HFFc6 (cell line): Measurements from ENCODE around the gene AKAP6. TPM values are rescaled to one million over a fixed set of nuclear protein-coding genes. Genes with fewer than 3 reads are reported as not detected.

Experiments used
- DNase-seq: peaks from one replicate; pipeline ENCODE4 v3.0.0-alpha.2; 2018
- H3K27ac Mint-ChIP-seq: 2 replicates; pipeline ENCODE4 v1.8.0; 2020; ENCODE audit warnings: mild to moderate bottlenecking, mixed read lengths
- H3K27me3 Mint-ChIP-seq: 2 replicates; pipeline ENCODE4 v1.8.0; 2021; ENCODE audit warnings: mild to moderate bottlenecking, moderate library complexity, mixed read lengths; ENCODE audit not compliant: insufficient read depth
- H3K36me3 Mint-ChIP-seq: 2 replicates; pipeline ENCODE4 v1.8.0; 2021; ENCODE audit warnings: low read depth, mixed read lengths
- H3K4me1 Mint-ChIP-seq: 2 replicates; pipeline ENCODE4 v1.8.0; 2020; ENCODE audit warnings: low read depth, mixed read lengths
- H3K4me3 Mint-ChIP-seq: 2 replicates; pipeline ENCODE4 v1.8.0; 2020; ENCODE audit warnings: mild to moderate bottlenecking, moderate library complexity, mixed read lengths
- H3K9me3 Mint-ChIP-seq: 2 replicates; pipeline ENCODE4 v1.8.0; 2020; ENCODE audit warnings: mild to moderate bottlenecking, mixed read lengths
- total RNA-seq, 6 experiments: library from RNA; stranded (reverse); fragmentation: NEBNext Ultra II Directional; extraction: Animal tissue kit (Norgen Biotek cat#: 25700); gene quantifications; 2 replicates in 1 of 6; 3 replicates in 5 of 6; pipeline ENCODE4 v1.2.3, GENCODE V29; 2021
- TF ChIP-seq, protein P1 (sequence below): fragments of 200-600 bp; sonication (generic); IDR thresholded peaks from 2 replicates; pipeline ENCODE4 v1.5.0; 2021; ENCODE audit warnings: antibody characterized with exemption, mild to moderate bottlenecking

Gene AKAP6
- total RNA-seq, 6 experiments from 2014 or later: 6.1 to 9.8 (median 6.5) TPM

DNA sequence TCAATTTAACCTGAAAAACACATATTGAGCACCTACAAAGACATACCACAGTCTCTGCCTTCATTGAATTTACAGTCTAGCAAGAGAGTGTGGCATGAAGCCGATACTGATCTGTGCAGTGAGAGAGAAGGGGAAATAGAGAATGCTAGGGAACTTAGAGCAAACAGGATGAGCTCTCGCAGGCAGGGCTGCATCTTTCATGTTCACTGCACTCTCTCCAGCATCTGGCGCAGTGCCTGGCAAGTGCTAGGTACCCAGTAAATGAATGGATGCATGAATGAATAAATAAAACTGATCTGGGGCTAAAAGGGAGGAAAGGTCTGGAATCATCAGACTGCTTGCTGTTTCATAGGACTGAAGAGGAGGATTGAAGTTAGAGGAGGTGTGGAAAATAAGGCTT, 353.1 kb downstream of the AKAP6 start:
- Mint-ChIP-seq H3K4me1 (no peaks in the 10 kb centered on the region), H3K27ac (no peak overlapping the region), H3K9me3 (no peaks in the 10 kb centered on the region), H3K27me3 (no peaks in the 10 kb centered on the region), H3K36me3 (no peaks in the 10 kb centered on the region), H3K4me3 (no peak overlapping the region)
- no peak for DNase-seq
- TF ChIP-seq, protein P1, sequence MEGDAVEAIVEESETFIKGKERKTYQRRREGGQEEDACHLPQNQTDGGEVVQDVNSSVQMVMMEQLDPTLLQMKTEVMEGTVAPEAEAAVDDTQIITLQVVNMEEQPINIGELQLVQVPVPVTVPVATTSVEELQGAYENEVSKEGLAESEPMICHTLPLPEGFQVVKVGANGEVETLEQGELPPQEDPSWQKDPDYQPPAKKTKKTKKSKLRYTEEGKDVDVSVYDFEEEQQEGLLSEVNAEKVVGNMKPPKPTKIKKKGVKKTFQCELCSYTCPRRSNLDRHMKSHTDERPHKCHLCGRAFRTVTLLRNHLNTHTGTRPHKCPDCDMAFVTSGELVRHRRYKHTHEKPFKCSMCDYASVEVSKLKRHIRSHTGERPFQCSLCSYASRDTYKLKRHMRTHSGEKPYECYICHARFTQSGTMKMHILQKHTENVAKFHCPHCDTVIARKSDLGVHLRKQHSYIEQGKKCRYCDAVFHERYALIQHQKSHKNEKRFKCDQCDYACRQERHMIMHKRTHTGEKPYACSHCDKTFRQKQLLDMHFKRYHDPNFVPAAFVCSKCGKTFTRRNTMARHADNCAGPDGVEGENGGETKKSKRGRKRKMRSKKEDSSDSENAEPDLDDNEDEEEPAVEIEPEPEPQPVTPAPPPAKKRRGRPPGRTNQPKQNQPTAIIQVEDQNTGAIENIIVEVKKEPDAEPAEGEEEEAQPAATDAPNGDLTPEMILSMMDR: no peak

DNA sequence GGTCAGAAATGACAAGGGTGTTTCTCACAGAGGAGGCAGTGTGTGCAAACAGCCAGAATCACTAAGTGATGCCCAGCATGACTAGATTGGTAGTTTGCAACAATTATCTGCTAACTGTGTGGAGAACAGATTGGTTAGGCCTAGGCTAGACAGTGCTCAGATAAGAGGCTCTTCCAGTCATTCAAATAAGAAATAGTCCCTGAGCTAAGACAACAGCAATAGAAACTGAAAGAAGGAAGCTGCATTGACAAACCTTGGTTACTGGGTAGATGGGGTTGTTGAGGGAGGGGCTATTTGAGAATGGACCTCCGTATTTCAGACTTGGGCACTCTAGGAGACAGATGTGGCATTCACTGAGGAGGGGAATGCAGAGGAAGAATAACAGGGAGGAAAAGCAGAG, 354.6 kb downstream of the AKAP6 start:
- H3K9me3 Mint-ChIP-seq: no peaks in the 10 kb centered on the region
- no peaks in the 10 kb centered on the region for H3K4me1 Mint-ChIP-seq
- no peak for DNase-seq
- no peak overlapping the region for H3K27ac Mint-ChIP-seq
- no peaks in the 10 kb centered on the region for H3K27me3 Mint-ChIP-seq
- no peak overlapping the region for H3K4me3 Mint-ChIP-seq
- TF ChIP-seq, protein P1: no peak
- no peaks in the 10 kb centered on the region for H3K36me3 Mint-ChIP-seq

DNA sequence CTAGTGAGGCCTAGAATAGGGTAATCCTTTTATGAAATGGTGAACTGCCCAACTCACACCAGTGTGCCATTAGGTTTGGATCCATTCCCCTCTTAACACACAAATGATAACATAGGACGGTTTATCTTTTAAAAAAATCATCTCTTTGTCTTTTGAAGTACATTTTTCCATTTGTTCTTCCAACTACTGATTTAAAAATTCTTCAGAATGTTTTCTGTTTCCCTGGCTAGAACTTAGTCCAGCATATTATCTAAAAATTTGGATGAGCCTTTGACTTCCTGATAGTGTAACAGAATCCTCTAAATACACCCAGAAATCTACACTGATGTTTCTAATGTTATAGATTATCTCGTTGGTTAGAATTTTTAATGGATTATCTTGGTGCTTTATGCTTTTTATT, 359.8 kb downstream of the AKAP6 start:
- H3K36me3 Mint-ChIP-seq: 0 out of 2 replicates have a peak, but pooled peaks cover 4% of the 10 kb centered on the region
- H3K4me3 Mint-ChIP-seq: no peak overlapping the region
- TF ChIP-seq, protein P1: no peak
- no peak for DNase-seq
- H3K27ac Mint-ChIP-seq: no peak overlapping the region
- H3K9me3 Mint-ChIP-seq: no peaks in the 10 kb centered on the region
- peaks cover 17% of the 10 kb centered on the region for H3K4me1 Mint-ChIP-seq
- no peaks in the 10 kb centered on the region for H3K27me3 Mint-ChIP-seq

DNA sequence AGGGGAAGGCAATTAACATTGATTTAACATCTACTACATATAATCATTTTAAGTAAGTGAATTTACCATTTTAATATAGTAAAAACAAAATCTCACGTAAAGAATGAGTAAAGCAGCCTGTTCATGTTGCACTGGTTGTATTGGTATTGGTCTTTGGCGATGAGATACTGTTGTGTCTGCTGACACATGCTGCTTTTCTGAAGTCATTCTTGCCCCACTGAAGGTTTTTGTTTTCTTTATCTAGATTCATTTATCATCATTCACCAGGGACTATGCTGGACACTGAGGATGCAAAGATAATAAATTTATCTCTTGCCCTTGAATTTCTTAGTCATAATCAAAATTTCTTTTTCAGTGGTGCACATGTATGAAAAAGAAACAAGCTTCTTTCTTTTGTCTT, 363.3 kb downstream of the AKAP6 start:
- Mint-ChIP-seq H3K27ac (no peak overlapping the region), H3K4me1 (peaks cover 33% of the 10 kb centered on the region)
- TF ChIP-seq, protein P1: no peak

DNA sequence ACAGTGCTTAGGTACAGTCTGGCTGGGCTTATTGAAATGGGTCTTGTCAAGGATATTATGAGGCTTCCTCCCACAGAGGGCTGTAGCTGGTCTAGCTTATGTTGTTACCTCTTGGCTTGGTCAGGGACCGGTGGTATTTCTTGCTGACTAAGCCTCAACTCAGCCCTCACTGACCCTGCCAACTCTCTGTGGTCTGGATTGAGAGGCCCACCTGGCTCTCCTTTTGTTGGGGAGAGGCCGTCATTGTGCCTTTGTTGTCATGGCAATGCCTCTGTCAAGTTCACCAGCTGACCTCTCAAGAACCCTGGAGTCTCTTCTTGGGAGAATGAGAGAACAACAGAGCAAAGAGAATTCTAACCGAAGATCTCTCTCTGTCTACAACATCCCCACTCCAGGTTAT, 364.0 kb downstream of the AKAP6 start:
- Mint-ChIP-seq H3K9me3 (no peaks in the 10 kb centered on the region), H3K27ac (no peak overlapping the region; the same call in 1 of the 2 replicates), H3K27me3 (no peaks in the 10 kb centered on the region), H3K4me3 (no peak overlapping the region), H3K36me3 (0 out of 2 replicates have a peak, but pooled peaks cover 4% of the 10 kb centered on the region), H3K4me1 (peaks cover 40% of the 10 kb centered on the region)
- DNase-seq: no peak
- TF ChIP-seq, protein P1: no peak

More for the DNA sequence above, 363.3 kb downstream of the AKAP6 start:
- Mint-ChIP-seq H3K27me3 (no peaks in the 10 kb centered on the region), H3K4me3 (no peak overlapping the region), H3K9me3 (no peaks in the 10 kb centered on the region), H3K36me3 (0 out of 2 replicates have a peak, but pooled peaks cover 4% of the 10 kb centered on the region)
- no peak for DNase-seq
